ENCODE data around the gene CCDC28A.

The CCDC28A gene

GRCh38 chr6:138833816-138834539, 60.4 kb downstream of the CCDC28A start:
- DNase-seq (ENCODE audit: low spot score): peak; percentile 79

DNA sequence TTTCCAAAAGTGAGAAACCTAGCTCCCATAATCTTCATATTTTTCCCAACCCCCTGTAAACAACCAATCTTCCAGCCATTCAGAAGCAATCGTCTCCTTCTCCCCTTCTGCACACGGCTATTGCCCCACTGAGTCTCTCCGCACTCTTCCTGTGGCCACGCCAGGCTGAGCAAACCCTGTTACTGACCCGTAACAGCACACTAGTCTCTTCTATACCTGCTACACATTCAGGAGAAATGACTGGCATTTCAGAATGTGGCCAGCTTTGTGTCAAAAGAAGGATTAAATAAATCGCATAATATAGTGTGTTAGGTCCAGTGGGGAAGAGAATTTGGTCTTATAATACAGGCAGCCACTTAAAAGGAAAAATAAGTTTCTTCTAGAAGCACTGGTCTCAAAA, 63.7 kb downstream of the CCDC28A start:
- no peak for DNase-seq (ENCODE audit: low spot score)
